HG03066 (cell line): ENCODE results near the gene AATK.
"Not testable (repeated sequence)": the region's sequence is repeated elsewhere in the genome, so short reads cannot be mapped to it uniquely, and the experiment has no call there.

Experiments
- ATAC-seq: cut with Tn5 transposase; IDR thresholded peaks from one replicate; pipeline ENCODE4 v1.9.1; 2021; ENCODE audit warnings: low read depth; ENCODE audit not compliant: unreplicated experiment

The AATK gene

DNA sequence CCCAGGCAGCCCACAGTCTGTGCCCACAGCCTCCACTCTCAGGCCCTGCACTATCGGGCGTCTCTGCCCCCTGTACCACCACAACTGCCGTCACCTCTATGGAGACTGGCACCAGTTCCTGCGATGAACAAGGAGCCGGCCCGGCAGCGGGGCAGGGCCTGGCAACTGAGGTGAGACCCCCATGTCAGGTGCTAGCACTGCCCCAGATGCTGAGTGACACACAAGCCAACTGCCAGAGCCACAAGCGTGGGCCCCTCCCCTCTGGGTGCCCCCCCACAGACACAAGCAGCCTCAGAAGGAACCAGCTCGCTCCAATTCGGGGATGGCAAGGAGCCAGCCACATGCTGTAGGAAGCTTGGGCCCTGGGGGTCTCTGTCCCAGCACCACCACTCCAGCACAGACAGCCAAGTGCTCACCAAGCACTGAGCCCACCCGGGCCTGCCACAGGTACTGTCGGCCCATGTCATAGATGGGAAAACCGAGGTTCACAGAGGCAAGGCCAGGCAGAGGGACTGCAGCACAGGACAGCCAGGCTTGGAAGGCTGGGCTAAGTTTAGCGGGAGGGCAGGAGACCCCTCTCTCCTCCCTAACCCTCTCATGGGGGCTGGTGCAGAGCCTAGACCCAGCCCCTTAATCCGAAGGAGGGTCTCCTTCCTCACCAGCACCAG lies 2.2 kb downstream of the AATK start:
- no peak for ATAC-seq

DNA sequence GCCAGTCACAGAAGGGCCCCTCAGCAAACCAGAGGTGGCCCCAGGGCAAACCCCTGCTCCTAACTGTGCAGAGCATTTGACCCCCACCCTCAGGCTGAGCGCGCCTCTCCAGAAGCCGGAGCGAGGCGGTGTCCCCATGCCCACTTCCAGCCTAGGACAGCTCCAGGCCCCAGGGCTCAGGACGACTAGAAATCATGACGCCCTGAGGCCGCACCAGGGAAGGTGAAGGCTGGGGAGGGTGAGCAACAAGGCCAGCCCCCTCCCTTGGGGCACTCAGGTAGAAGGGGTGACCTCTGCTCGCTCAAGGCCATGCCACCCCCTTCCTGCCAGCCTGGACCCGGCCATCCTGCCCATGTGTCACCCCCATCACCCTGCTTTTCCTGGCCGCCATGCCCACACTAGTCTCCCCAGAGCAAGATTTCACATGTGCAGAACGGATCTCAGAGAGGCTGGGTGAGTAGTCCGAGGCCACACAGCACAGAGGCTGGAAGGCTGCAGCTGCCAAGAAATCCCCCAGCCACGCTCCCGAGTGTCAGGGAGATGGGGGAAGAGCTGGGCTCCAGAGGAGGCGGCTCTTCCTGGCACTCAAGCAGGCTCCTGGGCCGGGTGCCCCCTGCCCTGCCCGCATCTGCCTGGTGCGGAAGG lies 2.8 kb downstream of the AATK start:
- no peak for ATAC-seq

DNA sequence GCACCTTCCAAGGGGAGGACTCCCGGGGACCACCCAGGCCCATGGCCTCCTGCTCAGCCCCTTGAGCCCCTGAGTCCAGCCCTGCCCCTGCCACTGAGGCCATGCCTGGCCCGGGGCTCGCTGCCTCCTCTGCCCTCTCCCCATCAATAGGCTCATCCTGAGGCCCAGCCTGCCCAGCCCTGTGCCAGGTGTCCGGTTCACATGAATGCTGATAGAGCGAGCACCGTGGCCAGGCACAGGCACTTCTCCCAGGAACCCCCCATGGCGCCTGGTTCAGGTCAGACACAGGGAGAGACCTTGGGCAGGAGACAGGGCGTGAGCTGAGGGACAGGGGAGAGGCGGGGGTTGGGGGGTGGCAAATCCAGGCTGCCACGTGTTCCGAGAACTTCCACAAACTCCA lies 3.5 kb downstream of the AATK start:
- no peak for ATAC-seq

GRCh38 chr17:81161972-81162371 lies 4.0 kb downstream of the AATK start:
- no peak for ATAC-seq

DNA sequence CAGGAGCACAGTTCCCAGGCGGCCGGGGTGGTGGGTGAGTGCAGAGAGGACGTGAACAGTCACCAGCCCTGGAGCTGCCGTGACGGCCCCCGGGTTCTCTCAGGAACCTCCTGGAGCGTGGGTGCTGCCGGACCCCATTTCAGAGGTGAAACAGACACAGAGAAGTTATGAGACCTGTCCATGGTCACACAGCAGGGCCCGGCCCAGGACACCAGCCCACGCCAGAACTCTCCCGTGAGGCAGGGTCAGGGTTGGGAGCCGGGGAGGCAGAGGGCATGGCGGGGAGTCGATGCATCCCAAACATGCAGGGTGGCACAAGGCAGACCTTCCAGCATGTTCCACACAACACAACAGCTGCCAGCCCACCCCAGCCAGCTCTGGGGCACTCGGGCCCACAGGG lies 4.5 kb downstream of the AATK start:
- no peak for ATAC-seq

DNA sequence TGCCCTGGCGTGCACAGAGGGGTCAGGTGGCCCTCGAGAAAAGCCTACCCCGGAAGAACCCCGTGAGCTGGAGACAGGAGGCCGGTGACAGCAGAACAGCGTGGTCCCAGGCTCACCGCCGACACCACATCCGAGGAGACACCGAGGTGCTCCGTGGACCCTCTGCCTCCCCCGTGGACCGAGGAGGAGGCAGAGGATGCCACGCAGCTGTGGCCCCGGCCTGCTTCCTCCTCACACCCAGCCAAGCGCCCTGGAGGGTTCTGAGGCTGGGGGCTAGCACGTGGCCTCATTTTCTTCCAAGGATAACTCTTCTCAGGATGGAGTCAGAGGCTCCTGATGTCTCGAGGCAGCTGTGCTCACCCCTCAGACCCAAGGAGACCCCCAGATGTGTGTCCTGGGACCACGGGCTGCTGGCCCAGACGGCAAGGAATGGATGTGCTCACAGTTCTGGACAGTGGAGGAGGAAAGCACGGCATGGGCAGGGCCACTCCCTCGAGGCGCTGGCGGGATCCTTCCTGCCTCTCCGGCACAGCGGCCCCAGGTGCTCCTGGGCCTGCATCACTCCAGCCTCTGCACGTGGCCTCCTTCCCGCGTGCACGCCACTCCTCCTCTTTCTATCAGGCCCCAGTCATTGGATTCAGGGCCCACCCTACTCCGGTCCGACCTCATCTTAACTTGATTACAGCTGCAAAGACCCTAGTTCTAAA lies 5.1 kb downstream of the AATK start:
- no peak for ATAC-seq

DNA sequence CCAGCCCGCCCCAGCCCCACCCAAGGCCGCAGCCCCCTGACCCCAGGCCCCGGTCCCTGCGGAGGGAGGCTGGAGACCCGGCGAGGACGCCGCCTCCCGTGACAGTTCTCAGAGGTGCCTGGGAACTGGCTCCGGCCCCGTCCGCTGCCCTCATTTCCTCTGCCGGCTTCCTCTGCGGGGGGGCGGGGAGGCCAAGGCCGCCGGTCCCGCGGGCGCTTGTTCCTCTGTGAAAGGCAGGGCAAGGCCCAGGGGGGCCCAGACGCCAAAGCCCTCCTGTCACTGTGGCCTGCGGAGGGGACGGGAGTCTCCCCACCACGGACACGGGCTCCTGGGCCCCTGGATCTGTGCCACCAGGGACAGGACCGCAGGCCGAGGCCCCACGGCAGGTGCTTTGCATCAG lies 5.7 kb downstream of the AATK start:
- ATAC-seq, result no peak

DNA sequence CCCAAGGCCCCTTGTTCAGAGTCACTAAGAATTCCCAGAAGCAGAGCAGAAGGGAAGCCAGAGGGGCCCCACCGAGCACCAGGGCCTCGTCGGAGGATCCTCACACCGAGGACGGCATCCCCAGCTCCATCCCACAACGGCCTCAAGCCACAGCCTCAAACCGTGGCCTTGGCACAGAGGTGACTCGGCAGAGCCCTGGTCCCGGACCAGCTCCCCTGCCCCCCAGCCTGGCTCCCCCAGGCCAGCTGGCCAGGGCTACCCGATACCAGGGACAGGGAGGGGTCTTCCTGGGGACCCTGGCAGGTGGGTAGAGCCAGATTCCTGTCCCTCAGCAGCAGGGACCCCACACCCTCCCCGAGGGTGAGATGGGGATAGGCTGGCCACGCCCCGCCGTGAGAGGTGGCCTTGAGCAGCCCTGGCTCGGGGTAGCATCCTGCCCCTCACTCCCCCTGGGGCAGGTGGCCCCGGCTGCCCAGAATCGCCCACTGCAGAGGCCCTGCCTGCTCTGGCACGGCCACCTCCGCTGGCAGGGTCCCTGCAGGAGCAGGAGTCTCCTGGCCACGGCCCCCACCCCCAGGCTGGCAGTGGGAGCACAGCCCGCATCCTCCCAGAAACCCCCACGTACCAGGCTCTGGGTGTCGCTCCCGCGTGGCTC lies 6.3 kb downstream of the AATK start:
- ATAC-seq, result no peak

- no peak for ATAC-seq
These were observed 7.1 kb downstream of the AATK start for GRCh38 chr17:81158688-81159590.

DNA sequence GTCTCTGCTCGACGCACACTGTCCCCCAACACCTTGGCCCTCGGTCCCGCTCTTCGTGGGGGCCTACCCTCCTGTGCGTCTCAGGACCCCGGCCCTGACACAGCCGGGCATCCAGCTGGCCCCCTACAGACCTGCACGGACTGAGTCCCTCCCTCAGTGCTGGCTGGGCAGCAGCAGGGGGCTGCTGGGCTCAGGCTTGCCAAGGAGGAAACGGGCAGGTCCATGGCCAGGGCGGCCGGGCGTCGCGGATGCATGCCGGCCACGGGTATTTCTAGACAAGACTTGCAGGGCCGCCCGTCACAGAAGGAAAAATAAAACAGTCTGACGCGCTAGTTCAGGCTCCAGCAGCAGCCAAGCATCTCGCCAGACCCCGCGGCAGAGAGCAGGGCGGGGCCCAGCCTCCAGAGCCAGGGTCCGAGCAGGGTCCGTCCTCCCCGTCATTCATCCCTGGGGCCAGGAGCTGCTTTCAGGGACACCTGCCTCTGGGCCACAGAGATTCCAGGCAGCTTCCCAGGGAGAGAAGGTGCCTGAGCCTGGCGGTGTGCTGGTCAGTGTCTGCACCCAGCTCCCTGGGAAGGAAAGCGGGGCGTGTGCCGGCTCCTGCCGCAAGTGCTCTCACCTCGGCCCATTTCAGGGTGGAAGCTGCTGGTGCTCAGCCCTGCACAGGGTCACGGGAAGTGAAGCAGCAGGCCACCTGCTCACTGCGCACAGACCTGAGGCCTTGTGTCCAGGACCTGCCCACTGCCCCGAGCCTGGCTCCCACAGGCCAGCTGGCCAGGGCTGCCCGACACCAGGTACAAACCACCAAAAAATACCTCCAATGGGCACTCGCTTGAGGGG lies 8.0 kb downstream of the AATK start:
- ATAC-seq, result no peak

DNA sequence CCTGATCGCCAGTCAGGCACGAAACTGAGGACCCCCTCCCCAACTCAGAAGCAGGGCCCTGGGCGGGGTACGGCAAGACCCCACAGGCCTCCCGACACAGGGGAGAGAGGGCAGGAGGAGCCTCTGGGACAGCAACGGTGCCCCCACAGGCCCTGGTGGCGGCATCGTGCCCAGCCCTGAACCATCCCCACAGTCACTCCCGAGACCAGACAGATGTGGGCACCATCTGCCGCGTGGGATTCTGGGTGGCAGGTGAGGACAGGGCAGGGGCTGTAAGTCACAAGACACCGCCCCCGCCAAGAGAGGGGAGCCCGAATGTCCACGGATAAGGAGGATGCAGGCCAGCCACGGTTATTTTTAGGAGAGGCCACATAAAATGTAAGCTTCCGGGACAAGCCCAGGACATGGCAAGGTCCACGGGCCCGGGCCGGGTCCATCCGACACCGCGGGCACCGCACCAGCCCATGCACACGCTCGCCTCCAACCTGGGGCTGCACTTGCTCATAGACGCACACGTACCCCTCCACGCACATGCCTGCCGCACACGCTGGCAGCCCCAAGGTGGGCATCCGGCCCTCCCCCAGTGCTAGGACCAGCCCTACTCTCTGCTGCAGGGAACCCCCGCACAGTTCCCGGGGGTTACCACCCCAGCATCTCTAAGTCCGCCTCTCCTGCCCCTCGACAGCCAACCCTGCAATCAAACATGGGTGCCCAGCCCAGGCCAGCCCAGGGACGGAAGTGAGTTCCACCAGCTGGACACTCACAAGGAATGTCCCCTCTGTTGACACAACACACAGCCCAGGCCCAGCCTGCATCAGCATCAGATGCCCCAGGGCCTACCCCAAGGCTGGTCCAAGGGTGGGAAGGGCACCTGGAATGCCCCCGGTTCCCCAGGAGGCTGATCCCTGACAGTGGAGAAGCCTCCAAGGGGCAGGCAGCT lies 8.9 kb downstream of the AATK start:
- ATAC-seq, result no peak

DNA sequence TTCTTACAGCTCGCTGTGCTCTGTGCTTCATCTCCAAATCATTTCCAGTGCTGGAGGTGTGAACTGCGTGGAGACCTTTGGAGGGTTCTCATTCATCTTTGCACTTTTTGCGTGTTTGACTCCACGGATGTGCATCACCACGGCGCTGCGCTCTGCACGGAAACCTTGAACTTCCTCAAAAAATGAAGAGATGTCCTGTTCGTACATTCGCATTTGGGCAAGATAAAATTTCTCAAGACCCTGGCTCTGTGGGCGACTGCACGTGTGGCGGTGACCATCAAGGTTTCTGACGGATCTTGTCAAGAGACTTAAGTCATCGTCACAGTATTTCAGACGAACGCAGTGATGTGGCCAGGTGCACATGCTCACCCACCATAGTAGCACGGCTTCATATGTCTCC lies 11.1 kb downstream of the AATK start:
- ATAC-seq, result no peak

DNA sequence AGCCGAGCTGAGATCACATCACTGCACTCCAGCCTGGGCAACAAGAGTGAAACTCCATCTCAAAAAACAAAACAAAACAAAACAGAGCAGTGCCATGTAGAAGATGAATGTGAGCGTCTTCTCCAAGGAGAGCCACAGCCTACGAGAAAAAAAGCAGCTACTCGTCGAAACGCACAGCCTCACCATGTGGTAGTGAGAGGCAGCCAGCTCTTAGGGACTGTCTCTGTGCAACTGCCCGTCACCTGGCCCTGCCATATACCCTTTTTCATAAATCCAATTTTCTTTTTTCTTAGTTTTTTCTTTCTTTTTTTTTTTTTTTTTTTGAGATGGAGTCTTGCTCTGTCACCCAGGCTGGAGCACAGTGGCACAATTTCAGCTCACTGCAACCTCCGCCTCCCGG lies 12.0 kb downstream of the AATK start:
- ATAC-seq, result not testable (repeated sequence)

DNA sequence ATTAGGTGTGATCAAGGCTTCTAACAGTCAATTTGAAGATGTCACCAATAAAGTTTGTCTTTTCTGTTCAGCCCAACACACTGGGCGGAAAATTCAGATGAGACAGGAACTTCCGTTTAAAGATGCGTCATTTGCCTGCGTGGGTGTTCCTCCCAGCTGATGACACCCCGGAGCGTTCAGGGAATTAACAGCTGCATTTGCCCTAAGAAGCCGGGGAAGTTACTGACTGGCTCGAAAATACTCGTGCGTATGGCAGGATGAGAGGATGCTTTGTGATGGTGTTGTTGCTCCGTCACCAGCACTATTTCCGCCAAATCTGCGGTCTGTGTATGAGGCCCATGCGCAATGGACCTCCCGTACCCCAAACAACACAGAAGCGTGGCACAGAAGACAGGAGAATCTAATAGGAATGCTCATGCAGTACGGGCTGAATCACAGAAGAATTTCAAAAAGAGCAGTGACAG lies 12.6 kb downstream of the AATK start:
- ATAC-seq, result no peak

DNA sequence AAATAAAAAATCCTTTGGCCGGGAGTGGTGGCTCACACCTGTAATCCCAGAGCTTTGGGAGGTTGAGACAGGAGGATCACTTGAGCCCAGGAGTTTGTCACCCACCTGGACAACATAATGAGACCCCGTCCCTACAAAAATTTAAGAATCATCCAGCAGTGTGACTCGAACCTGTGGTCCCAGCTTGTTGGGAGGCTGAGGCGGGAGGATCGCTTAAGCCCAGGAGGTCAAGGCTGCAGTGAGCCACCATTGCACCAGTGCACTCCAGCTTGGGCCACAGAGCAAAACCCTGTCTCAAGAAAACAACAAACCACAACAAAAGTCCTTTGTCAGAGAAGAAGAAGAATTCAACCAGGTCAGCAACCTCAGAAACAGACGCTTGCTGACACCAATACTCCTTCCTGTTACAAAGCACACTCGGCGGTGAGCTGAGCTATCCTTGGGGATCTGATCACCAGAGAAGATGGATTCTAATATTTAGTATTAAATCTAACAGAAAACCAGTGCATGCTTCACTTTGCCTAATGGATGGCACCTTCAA lies 13.7 kb downstream of the AATK start:
- no peak for ATAC-seq

DNA sequence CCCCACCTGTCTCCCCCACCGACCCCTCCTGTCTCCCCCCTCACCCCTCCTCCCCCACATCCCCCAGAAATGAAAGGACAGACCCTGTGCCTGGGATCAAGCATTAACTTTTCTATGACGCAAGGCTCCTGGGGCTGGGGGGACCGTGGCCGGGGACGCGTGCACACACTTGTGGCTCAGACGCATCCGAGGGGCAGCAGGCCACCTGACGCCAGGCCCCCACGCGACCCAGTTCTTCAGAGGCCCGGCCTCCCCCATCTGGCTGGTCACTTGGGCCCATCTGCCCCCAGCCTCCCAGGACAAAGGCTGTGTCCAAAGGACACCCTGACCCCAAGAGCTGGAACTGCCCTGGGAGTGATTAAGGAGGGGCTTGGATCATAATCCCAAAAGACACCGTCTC lies 14.7 kb downstream of the AATK start:
- ATAC-seq, result no peak

GRCh38 chr17:81150377-81151077 lies 15.5 kb downstream of the AATK start:
- ATAC-seq, result no peak
